ENCODE results near the gene CNGA4.

Gene CNGA4

DNA sequence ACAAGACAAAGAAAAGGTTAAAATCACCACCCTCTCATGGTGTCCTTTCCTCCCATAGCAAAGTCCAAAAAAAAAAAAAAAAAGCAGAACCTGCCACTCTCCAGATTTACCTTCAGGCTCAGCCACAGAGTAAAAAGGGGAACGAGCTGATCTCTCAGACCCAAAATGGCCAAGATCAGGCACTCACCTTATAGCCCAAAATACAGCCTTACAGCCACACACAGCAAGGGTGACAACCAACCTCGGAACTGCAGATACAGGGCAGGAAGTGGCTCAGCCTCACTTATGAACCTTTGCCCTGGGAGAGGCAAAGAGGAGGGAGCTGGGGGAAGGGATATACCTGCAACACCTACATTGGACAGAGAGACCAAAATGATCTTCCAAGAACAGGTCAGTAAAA, 9.0 kb upstream of the CNGA4 start:
- DNase-seq, result no peak
- Histone ChIP-seq H3K79me2 (ENCODE audit: low read length) (peaks cover 86% of the 10 kb centered on the region), H3K27ac (ENCODE audit: low read length) (no peak overlapping the region)

DNA sequence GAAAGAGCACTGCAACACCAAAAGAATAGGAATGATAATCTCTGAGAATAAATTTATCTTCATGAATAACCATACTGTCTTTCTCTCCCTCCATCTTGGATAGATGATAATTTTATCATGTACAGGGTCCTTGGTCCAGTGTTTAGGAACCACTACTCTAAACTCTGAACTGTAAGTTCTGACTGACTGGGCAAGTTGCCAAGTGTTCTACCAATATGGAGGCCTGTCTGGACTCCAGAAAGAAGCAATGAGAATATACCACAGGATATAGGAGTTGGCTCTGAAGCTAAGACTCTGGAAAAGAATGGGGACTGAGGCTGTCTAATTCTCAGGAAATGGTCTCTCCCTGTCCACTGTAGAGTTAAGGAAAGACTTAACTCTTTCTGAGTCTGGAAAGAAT, 6.0 kb upstream of the CNGA4 start:
- Histone ChIP-seq H3K36me3 (replicated peaks; ENCODE audit: insufficient read depth, low read length) (no peaks in the 10 kb centered on the region), H4K20me1 (ENCODE audit: insufficient read depth, low read length) (no peaks in the 10 kb centered on the region), H3K4me1 (ENCODE audit: low read length) (peaks cover 11% of the 10 kb centered on the region; the same call in 1 of the 2 replicates), H3K4me3 (ENCODE audit: low read length) (no peak overlapping the region), H3K9ac (ENCODE audit: low read length) (no peak overlapping the region), H3F3A (ENCODE audit: insufficient read depth, low read length) (no peaks in the 10 kb centered on the region), H3K27ac (ENCODE audit: low read length) (no peak overlapping the region), H3K27me3 (replicated peaks; ENCODE audit: insufficient read depth, low read length) (no peaks in the 10 kb centered on the region), H3K79me2 (ENCODE audit: low read length) (peaks cover 59% of the 10 kb centered on the region), H3K9me2 (replicated peaks; ENCODE audit: insufficient read depth, low read length) (no peaks in the 10 kb centered on the region), H3K4me2 (ENCODE audit: low read depth, low read length) (0 out of 2 replicates have a peak overlapping the region, but pooled peaks have one; percentile 87), H2AFZ (ENCODE audit: low read length) (no peak overlapping the region), H3K9me3 (replicated peaks; ENCODE audit: insufficient read depth, low read length) (no peaks in the 10 kb centered on the region)
- DNase-seq, result no peak
- TF ChIP-seq EZH2 (optimal IDR thresholded peaks at IDR 0.05; ENCODE audit: low read depth, low read length) (no peak), EZH2phosphoT487 (IDR thresholded peaks at IDR 0.05; ENCODE audit: low read length) (no peak)
- TF ChIP-seq, protein P1, sequence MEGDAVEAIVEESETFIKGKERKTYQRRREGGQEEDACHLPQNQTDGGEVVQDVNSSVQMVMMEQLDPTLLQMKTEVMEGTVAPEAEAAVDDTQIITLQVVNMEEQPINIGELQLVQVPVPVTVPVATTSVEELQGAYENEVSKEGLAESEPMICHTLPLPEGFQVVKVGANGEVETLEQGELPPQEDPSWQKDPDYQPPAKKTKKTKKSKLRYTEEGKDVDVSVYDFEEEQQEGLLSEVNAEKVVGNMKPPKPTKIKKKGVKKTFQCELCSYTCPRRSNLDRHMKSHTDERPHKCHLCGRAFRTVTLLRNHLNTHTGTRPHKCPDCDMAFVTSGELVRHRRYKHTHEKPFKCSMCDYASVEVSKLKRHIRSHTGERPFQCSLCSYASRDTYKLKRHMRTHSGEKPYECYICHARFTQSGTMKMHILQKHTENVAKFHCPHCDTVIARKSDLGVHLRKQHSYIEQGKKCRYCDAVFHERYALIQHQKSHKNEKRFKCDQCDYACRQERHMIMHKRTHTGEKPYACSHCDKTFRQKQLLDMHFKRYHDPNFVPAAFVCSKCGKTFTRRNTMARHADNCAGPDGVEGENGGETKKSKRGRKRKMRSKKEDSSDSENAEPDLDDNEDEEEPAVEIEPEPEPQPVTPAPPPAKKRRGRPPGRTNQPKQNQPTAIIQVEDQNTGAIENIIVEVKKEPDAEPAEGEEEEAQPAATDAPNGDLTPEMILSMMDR (IDR thresholded peaks at IDR 0.05; ENCODE audit: low read length), result no peak

More for the DNA sequence above, 9.0 kb upstream of the CNGA4 start:
- no peaks in the 10 kb centered on the region for H3K9me2 ChIP-seq (replicated peaks; ENCODE audit: insufficient read depth, low read length)
- H3K4me2 ChIP-seq (ENCODE audit: low read depth, low read length), result no peak overlapping the region
- TF ChIP-seq EZH2 (optimal IDR thresholded peaks at IDR 0.05; ENCODE audit: low read depth, low read length) (no peak), EZH2phosphoT487 (IDR thresholded peaks at IDR 0.05; ENCODE audit: low read length) (no peak)
- TF ChIP-seq, protein P1 (IDR thresholded peaks at IDR 0.05; ENCODE audit: low read length), result no peak
- no peaks in the 10 kb centered on the region for H3K9me3 ChIP-seq (replicated peaks; ENCODE audit: insufficient read depth, low read length)
- no peak overlapping the region for H3K9ac ChIP-seq (ENCODE audit: low read length)
- peaks cover 11% of the 10 kb centered on the region; the same call in 1 of the 2 replicates for H3K4me1 ChIP-seq (ENCODE audit: low read length)
- no peaks in the 10 kb centered on the region for H3K36me3 ChIP-seq (replicated peaks; ENCODE audit: insufficient read depth, low read length)
- no peaks in the 10 kb centered on the region for H3K27me3 ChIP-seq (replicated peaks; ENCODE audit: insufficient read depth, low read length)
- no peaks in the 10 kb centered on the region for H4K20me1 ChIP-seq (ENCODE audit: insufficient read depth, low read length)
- H3K4me3 ChIP-seq (ENCODE audit: low read length), result no peak overlapping the region
- no peak overlapping the region for H2AFZ ChIP-seq (ENCODE audit: low read length)
- H3F3A ChIP-seq (ENCODE audit: insufficient read depth, low read length), result no peaks in the 10 kb centered on the region

GRCh38 chr11:6233984-6234386, 4.9 kb upstream of the CNGA4 start:
- Histone ChIP-seq H3K9me2 (replicated peaks; ENCODE audit: insufficient read depth, low read length) (no peaks in the 10 kb centered on the region), H3K27ac (ENCODE audit: low read length) (peak overlapping the region; percentile 20; the same call in 1 of the 2 replicates), H3K9ac (ENCODE audit: low read length) (peak overlapping the region; percentile 85), H3K79me2 (ENCODE audit: low read length) (peaks cover 53% of the 10 kb centered on the region), H3K36me3 (replicated peaks; ENCODE audit: insufficient read depth, low read length) (no peaks in the 10 kb centered on the region), H4K20me1 (ENCODE audit: insufficient read depth, low read length) (no peaks in the 10 kb centered on the region), H3F3A (ENCODE audit: insufficient read depth, low read length) (no peaks in the 10 kb centered on the region), H3K27me3 (replicated peaks; ENCODE audit: insufficient read depth, low read length) (no peaks in the 10 kb centered on the region), H2AFZ (ENCODE audit: low read length) (peak overlapping the region; percentile 68), H3K4me1 (ENCODE audit: low read length) (peaks cover 11% of the 10 kb centered on the region; the same call in 1 of the 2 replicates), H3K4me3 (ENCODE audit: low read length) (peak overlapping the region; percentile 98), H3K4me2 (ENCODE audit: low read depth, low read length) (peak overlapping the region; percentile 87), H3K9me3 (replicated peaks; ENCODE audit: insufficient read depth, low read length) (no peaks in the 10 kb centered on the region)
- TF ChIP-seq EZH2phosphoT487 (IDR thresholded peaks at IDR 0.05; ENCODE audit: low read length) (no peak), EZH2 (optimal IDR thresholded peaks at IDR 0.05; ENCODE audit: low read depth, low read length) (no peak)
- TF ChIP-seq, protein P1 (IDR thresholded peaks at IDR 0.05; ENCODE audit: low read length), result no peak
- DNase-seq, result peak; percentile 8
